Fibroblast of skin of left biceps (primary cell): ENCODE measurements around the gene KIAA1191.

Experiments
- DNase-seq, 2 experiments: peaks; one replicate each; pipeline ENCODE4 v3.0.0-alpha.2; 2013; ENCODE audit warnings: low read depth in 2 of 2

Gene KIAA1191

DNA sequence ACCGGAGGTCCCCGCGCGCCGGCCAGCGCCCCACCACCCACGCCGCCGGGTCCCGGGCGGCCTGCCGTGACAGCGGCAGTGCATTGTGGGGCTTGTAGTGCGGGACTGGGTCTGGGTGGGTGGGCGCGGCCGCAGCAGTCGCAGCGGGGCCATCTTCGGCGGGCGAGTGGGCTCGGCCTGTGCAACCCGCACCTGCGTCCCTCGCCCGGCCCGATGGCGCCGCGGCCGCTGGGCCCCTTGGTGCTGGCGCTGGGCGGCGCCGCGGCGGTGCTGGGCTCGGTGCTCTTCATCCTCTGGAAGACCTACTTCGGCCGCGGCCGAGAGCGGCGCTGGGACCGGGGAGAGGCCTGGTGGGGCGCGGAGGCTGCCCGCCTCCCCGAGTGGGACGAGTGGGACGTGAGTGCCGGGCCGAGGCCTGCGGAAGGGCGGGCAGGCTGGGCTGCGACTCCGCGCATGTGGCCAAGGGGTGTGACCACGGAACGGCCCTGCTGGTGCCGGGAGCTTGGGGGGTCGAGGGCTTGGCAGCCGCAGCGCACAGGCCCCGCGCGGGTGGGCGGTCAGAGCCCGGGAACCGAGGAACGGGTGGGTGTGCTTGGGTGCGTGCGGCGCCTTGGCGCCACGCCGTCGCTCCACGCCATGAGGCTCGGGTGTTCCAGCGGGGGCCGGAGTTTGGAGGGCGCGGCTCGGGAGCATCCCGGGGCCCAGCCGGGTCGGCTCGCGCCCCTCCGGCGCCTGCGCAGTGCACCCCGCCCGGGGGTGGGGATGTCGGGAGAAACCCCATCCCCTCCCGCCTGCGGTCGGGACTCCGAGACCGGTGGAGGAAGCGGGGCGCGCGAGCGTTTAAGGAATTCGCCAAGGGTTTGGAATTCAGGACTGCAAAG lies 4.0 kb upstream of the KIAA1191 start, which contains the start of gene ARL10:
ARL10 (plus strand) TSS at position 137 of the 881 bp plus-strand sequence; CDS start at position 214, 77 bp downstream.
- DNase-seq: peak; percentile 34 to 36

- DNase-seq: no peak
These were observed 3.3 kb upstream of the KIAA1191 start for GRCh38 chr5:176364765-176365350.

DNA sequence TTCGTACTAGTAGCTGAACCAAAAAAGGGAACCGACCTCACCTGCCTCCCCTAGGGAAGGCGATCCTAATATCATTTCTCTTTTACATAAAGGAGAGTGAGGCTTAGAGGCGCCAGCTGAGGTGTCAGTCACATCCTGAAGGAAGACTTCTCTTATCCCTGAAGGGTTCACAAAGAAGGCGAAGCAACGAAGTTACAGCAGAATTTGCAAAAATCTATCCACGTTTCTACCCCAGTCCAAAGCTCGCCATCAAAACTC lies 598 bp upstream of the KIAA1191 start:
- DNase-seq: no peak

DNA sequence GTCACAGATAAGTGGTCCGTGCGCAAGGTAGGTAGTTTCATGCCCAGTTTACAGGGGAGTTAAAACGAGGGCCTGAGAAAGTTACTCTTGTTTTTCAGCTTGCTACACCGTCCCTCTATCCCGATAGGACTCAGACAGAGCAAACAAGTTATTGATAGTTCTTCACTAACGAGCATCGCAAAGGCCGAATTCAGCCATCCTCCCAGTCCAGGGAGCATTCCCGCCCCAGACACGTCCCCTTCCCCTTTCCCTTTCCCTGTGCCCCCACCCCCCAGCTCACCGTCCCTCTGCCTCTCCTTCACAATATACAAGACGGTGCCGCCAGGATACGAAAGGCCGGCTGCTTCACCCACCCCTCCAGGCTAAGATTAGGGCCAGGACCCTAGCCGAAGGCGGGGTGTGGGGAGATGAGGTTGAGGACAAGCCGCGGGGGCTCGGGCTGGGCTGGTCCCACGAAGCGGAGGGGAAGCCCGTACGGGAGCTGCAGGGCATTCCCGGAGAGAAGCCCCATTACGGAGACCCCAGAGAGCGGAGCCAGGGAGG lies 599 bp downstream of the KIAA1191 start:
- DNase-seq: no peak

DNA sequence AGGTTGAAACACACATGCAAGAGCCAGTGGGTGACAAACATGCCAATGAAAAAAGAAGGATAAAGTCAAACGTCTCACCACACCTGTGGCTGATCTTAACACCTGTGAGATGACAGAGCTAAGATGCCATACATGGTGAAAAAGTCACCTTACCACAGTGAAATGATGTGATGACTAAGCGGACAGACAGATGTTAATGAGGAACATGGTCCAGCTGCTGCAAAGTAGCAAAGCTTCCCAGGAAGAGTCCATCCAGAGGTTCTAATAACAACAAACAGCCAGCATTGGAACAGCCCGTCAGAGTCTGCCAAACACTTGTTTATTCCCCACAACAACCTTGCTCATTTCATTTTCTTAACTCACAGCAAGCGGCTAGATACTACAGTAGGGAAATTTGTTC lies 1.9 kb downstream of the KIAA1191 start:
- DNase-seq: no peak

DNA sequence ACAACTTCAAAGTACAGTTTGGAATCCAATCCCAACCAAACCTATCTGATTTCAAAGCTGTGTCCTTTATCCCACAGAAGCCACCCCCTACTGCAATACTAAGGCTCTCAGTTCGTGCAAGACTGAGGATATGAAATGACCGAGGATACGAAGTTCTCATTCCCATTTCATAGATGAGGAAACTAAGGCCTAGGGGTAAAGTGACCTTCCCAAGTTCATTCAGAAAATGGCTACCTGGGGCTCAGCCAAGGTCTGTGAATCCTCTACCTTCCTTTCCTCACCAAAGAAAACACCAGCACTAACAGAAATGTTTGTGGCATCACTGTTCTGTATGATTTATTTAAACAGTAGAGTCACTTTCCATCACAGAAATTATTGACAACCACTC lies 5.4 kb downstream of the KIAA1191 start:
- DNase-seq: no peak

GRCh38 chr5:176355400-176356178 lies 6.0 kb downstream of the KIAA1191 start:
- DNase-seq: no peak

DNA sequence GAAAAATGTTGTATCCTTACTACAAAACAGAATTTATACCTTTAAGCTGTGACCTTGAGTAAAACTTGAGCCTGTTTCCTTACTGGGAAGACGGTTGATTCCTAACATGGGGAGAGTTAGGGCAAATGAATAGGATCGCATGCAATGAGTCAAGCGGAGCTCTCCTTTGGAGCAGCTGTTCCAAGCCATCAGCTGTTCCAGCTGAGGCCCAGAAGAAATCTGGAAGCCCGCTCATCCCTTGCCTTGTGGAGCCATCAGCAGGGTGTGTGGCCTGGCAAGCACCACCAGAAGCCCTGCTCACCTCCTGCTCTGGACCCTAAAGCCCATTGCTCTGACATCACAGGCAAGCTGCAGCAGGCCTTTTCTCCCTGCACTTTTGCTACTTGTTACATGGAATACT lies 8.0 kb downstream of the KIAA1191 start:
- no peak for DNase-seq

DNA sequence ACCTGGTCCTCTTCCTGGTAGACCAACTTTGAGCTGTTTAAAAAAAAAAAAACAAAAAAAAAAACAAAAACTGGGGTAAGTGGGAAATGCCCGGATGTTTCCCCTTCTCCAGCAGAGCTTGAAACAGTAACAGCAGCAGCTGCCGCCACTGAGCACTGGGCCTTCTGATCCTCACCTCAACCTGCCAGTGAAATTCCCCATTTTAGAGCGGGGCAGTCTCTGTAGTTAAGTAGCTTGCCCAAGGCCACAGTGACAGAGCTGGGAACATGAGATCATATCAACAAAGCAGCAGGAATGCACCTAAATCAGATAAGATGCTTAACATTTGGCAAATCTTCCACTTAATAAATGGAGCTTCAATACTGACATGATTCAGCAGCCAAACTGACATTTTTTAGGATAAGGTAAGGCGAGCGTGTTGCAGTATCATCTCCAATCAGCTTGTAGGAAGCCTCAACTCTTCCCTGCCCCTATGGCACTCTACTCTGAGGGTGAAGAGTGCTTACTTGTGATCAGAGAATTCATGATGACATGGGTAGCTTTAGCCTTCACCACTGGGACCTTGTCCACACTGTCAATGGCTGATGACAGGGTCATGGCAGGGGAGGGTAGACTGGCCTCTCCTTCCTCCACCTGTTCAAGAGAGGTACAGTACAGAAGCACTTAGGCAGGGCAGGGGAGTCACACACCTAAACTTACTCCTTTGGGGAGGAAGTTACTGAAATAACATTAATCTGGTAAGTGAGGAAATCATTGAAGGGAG lies 9.3 kb downstream of the KIAA1191 start:
- DNase-seq: no peak

GRCh38 chr5:176350416-176350815 lies 11.1 kb downstream of the KIAA1191 start:
- DNase-seq: no peak

DNA sequence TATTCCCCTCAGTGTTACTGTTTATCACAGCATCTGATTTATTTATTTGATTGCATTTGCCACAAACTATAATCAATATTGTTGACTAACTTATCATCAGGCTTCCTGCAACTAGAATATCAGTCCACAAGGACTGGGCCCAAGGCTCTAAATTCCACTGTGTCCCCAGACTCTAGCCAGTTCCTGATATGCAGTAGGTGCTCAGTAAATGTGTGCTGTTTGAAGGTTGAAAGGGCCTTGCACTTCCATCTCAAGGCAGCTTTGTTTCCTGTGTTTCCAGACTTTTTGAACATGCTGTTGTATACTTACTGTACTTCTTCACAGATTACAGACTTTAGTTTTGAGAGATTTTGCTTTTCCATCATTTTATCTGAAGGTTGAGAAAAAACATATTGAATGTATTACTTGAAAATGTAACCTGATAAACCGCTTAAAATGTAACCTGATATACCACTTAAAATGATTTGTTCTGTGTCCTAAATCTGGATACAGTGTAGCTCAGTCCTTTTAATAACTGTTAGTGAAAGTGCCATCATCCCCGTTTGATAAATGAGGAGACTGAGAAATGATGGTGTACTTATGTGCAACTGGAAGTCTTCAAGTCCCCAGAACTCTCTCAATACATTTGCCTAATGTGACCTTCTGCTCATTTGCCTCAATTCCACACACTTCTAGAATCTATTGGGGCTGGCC lies 18.7 kb downstream of the KIAA1191 start:
- DNase-seq: no peak

- no peak for DNase-seq
These were observed 19.4 kb downstream of the KIAA1191 start for GRCh38 chr5:176342158-176342483.

GRCh38 chr5:176341325-176342157 lies 20.0 kb downstream of the KIAA1191 start:
- no peak for DNase-seq

GRCh38 chr5:176339304-176339703 lies 22.3 kb downstream of the KIAA1191 start:
- DNase-seq: no peak

DNA sequence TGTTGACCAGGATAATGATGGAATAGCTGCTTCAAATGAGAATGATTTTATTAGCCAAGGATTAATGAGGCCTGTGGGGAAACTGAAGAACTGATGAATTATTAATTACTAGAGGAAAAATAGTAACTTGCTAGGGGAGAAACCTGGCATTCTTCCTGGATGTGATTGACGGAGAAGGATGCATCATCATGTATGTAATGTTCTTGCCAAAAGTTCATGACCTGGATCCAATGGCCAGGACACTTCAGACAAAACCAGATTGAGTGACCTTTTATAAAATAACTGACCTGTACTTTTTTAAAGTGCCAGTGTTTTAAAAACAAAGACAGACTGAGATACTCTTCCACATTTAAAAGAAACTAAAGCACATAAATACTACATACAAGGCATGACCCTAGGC lies 23.7 kb downstream of the KIAA1191 start:
- DNase-seq: no peak

GRCh38 chr5:176334031-176334770 lies 27.4 kb downstream of the KIAA1191 start:
- DNase-seq: no peak

DNA sequence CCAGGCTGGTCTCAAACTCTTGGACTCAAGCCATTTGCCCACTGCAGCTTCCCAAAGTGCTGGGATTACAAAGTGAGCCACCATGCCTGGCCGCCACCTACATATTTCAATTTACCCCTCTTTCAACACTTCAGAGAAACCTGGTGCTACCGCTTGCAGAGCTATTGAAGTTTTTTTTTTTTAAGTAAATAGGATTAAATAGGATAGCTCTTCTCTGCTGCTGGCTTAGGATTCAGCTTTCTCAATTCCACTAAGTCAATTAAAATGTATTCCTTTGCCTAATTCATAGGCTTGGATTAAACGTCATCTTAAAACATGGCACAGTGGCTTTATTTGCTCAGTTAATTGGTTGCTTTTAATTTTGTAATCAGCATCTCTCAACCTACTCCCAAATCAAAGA lies 41.0 kb downstream of the KIAA1191 start:
- DNase-seq: no peak

GRCh38 chr5:176319827-176320554 lies 41.6 kb downstream of the KIAA1191 start:
- no peak for DNase-seq
